Stomach (tissue), 4 donors: ENCODE data around the gene ARID1B.

Experiments
- EP300 ChIP-seq: sonication (generic); formaldehyde crosslinking; IDR thresholded peaks from one replicate; pipeline ENCODE4 v1.6.1; 2017; ENCODE audit warnings: antibody characterized with exemption
- POLR2AphosphoS5 ChIP-seq, 3 donors: sonication (generic); formaldehyde crosslinking; IDR thresholded peaks; one replicate each; pipeline ENCODE4 v1.6.1; 2016; ENCODE audit warnings: antibody characterized with exemption in 3 of 3

GRCh38 chr6:156729248-156729647 lies 47.9 kb upstream of the ARID1B start:
- TF ChIP-seq EP300, result no peak
- no peak for TF ChIP-seq POLR2AphosphoS5 (IDR thresholded peaks at IDR 0.05)
